ENCODE results near the gene TMEM200A. TPM values are rescaled to one million over a fixed set of nuclear protein-coding genes. Genes with fewer than 3 reads are reported as not detected.

Gene TMEM200A
- total RNA-seq, 1 donor from 2014 or later: 6.8 TPM

DNA sequence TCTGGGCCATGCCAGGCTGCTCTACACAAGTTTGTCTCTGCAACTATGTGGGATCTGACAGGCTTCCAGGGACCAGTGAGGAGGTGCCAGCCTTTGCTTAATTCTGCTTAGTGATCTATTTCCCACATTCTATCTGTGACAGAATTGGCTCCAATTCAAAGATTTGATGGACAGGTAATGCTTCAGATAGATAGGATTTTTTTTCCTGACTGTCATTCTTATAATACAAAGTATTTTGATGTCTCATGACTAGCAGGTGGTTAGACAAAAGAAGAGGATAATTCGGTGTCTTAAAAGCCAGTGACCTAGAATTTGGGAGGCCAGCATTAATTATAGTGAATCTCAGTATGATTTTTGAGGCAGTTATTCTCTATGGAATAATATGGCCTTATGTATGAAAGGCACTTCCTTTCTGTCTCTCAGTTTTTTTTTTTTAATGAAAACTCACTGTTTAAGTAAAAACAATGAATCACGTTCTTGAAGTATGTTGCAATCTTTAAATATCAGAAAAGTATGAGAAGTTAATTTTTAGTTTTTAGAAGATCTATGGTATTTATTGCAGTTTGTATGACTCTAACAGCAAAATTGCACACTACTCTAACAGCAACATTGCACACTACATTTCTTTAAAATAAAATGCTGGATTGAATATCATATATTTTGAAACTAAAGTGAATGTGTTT is 43.7 kb downstream of the TMEM200A start:
- no peak for DNase-seq (ENCODE audit: low spot score)
- peaks cover 10% of the 10 kb centered on the region for H3K9me3 Mint-ChIP-seq (ENCODE audit: low read depth)
- peaks cover 1% of the 10 kb centered on the region for H3K27me3 Mint-ChIP-seq (ENCODE audit: low read depth)
- TF ChIP-seq, protein P1, sequence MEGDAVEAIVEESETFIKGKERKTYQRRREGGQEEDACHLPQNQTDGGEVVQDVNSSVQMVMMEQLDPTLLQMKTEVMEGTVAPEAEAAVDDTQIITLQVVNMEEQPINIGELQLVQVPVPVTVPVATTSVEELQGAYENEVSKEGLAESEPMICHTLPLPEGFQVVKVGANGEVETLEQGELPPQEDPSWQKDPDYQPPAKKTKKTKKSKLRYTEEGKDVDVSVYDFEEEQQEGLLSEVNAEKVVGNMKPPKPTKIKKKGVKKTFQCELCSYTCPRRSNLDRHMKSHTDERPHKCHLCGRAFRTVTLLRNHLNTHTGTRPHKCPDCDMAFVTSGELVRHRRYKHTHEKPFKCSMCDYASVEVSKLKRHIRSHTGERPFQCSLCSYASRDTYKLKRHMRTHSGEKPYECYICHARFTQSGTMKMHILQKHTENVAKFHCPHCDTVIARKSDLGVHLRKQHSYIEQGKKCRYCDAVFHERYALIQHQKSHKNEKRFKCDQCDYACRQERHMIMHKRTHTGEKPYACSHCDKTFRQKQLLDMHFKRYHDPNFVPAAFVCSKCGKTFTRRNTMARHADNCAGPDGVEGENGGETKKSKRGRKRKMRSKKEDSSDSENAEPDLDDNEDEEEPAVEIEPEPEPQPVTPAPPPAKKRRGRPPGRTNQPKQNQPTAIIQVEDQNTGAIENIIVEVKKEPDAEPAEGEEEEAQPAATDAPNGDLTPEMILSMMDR (IDR thresholded peaks at IDR 0.05): no peak
- no peak overlapping the region for H3K4me3 Mint-ChIP-seq (ENCODE audit: unreplicated experiment)
- peaks cover 5% of the 10 kb centered on the region for H3K36me3 Mint-ChIP-seq (ENCODE audit: low read depth)
- peak overlapping the region; percentile 65 for H3K27ac Mint-ChIP-seq (ENCODE audit: unreplicated experiment)
- H3K4me1 Mint-ChIP-seq (ENCODE audit: low read depth): peaks cover 23% of the 10 kb centered on the region

DNA sequence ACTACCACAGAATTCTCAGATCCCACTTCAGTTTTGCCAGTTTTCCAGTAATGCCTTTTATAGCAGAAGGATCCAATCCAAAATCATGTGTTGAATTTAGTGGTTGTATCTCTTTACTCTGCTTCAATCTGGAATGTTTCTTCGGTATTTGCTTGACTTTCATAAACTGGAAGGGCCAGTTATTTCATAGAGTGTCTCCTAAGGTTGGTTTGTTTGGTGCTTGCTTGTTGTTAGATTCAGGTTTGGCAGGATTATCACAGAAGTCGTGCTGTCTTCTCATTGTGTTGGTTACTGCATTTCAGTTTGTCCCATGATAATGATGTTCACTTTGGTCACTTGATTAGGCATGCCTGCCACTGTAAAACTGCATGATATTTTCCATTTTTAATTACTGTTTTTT is 45.7 kb downstream of the TMEM200A start:
- Mint-ChIP-seq H3K4me1 (ENCODE audit: low read depth) (peaks cover 23% of the 10 kb centered on the region), H3K36me3 (ENCODE audit: low read depth) (peaks cover 5% of the 10 kb centered on the region), H3K27me3 (ENCODE audit: low read depth) (no peaks in the 10 kb centered on the region), H3K4me3 (ENCODE audit: unreplicated experiment) (no peak overlapping the region), H3K9me3 (ENCODE audit: low read depth) (peaks cover 10% of the 10 kb centered on the region), H3K27ac (ENCODE audit: unreplicated experiment) (no peak overlapping the region)
- TF ChIP-seq, protein P1 (IDR thresholded peaks at IDR 0.05): no peak
- DNase-seq (ENCODE audit: low spot score): no peak

DNA sequence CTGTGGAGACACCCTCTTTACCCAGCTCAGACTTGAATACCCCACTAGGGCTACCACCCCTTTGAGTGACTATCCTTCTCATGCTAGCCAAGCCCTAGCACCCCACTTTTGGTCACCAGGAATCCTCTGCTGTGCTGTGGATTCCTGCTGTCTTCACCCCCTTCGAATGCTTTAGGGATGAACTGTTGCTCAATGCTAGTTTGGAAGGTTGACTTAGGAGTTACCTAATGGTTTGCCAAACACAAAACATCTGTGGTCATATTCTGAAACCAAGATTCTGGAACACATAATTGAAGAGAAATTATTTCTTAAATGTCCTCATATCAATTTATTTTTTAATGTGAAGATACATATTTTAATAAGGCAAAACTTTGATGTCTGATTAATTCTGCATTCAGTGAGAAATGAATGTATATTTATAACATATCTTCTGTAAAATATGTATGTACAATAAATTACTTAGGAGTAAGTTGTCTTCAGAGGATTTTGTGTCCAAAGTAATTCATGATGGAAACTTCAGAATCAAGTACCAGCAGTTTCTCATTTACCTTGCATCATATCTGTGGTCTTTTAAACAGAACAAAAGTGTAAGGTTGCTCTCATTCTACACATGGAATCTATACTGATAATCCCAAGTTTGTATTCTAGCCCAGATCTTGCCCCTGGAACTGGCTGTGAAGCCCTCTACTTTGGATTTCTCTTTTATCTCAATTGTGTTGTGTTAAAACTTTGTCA is 46.9 kb downstream of the TMEM200A start:
- DNase-seq (ENCODE audit: low spot score): no peak
- H3K27ac Mint-ChIP-seq (ENCODE audit: unreplicated experiment): no peak overlapping the region
- H3K27me3 Mint-ChIP-seq (ENCODE audit: low read depth): no peaks in the 10 kb centered on the region
- peaks cover 10% of the 10 kb centered on the region for H3K9me3 Mint-ChIP-seq (ENCODE audit: low read depth)
- H3K4me1 Mint-ChIP-seq (ENCODE audit: low read depth): peaks cover 17% of the 10 kb centered on the region
- no peak overlapping the region for H3K4me3 Mint-ChIP-seq (ENCODE audit: unreplicated experiment)
- peaks cover 5% of the 10 kb centered on the region for H3K36me3 Mint-ChIP-seq (ENCODE audit: low read depth)
- TF ChIP-seq, protein P1 (IDR thresholded peaks at IDR 0.05): no peak

DNA sequence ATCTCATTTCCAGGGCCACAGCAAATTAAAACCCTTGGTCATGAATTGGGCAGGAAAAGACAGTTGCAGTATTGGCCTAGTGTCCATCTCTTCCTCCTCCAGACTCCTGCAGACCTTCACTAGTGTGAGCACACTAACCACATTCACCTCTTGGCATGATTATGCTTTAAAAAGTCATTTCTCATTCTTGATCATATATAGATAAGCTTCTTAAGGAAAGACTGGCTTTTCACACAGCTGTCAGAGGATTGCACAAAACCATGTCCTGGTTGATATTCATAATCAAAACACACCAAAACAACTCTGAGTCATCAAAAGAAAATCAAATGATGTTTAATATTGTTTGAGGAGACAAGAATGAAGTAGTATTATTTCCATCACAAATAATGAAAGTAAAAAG is 52.1 kb downstream of the TMEM200A start:
- peaks cover 4% of the 10 kb centered on the region for H3K9me3 Mint-ChIP-seq (ENCODE audit: low read depth)
- peaks cover 7% of the 10 kb centered on the region for H3K4me1 Mint-ChIP-seq (ENCODE audit: low read depth)
- TF ChIP-seq, protein P1 (IDR thresholded peaks at IDR 0.05): no peak
- no peak overlapping the region for H3K4me3 Mint-ChIP-seq (ENCODE audit: unreplicated experiment)
- H3K27ac Mint-ChIP-seq (ENCODE audit: unreplicated experiment): no peak overlapping the region
- H3K36me3 Mint-ChIP-seq (ENCODE audit: low read depth): no peaks in the 10 kb centered on the region
- no peaks in the 10 kb centered on the region for H3K27me3 Mint-ChIP-seq (ENCODE audit: low read depth)
- no peak for DNase-seq (ENCODE audit: low spot score)

DNA sequence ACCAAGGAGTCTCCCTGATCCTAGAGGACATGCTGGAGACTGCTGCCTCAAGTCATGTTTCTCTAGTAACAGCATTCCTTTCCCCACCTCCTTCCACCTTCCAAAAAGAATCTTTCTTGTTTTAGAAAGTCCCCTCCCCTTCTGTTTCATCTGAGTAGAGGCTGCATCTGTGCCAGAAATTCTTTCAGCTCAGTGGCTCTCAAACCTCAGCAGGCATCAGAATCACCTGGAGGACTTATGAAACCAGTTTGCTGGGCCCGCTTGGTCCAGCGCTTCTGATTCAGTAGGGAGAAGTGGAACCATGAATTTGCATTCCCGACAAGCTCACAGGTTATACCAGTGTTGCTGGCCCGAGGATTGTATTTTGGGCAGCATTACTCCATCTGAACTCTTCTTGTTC is 55.1 kb downstream of the TMEM200A start:
- H3K9me3 Mint-ChIP-seq (ENCODE audit: low read depth): peaks cover 4% of the 10 kb centered on the region
- H3K27ac Mint-ChIP-seq (ENCODE audit: unreplicated experiment): no peak overlapping the region
- no peak for DNase-seq (ENCODE audit: low spot score)
- TF ChIP-seq, protein P1 (IDR thresholded peaks at IDR 0.05): no peak
- H3K36me3 Mint-ChIP-seq (ENCODE audit: low read depth): no peaks in the 10 kb centered on the region
- no peaks in the 10 kb centered on the region for H3K27me3 Mint-ChIP-seq (ENCODE audit: low read depth)
- H3K4me3 Mint-ChIP-seq (ENCODE audit: unreplicated experiment): no peak overlapping the region
- peaks cover 11% of the 10 kb centered on the region for H3K4me1 Mint-ChIP-seq (ENCODE audit: low read depth)

Measured in chondrocyte (in vitro differentiated cells).